IPS-15b (cell line): ENCODE results near the gene METTL25B.
"Not testable (repeated sequence)": the region's sequence is repeated elsewhere in the genome, so short reads cannot be mapped to it uniquely, and the experiment has no call there.

Experiments
- H3K27me3 ChIP-seq: one replicate; pipeline ENCODE4 v1.6.1; 2013; ENCODE audit warnings: low read length; ENCODE audit not compliant: control insufficient read depth, insufficient read depth
- H3K36me3 ChIP-seq: one replicate; pipeline ENCODE4 v1.6.1; 2013; ENCODE audit warnings: low read length; ENCODE audit not compliant: control insufficient read depth, insufficient read depth
- H3K4me1 ChIP-seq: one replicate; pipeline ENCODE4 v1.6.1; 2013; ENCODE audit warnings: mild to moderate bottlenecking, low read length; ENCODE audit not compliant: control insufficient read depth, insufficient read depth
- H3K4me3 ChIP-seq: one replicate; pipeline ENCODE4 v1.5.1; 2013; ENCODE audit warnings: low read depth, low read length
- H3K9ac ChIP-seq: one replicate; pipeline ENCODE4 v1.6.1; 2013; ENCODE audit warnings: low read depth, mild to moderate bottlenecking, low read length
- H3K9me3 ChIP-seq: one replicate; pipeline ENCODE4 v1.6.1; 2013; ENCODE audit warnings: mild to moderate bottlenecking, low read length; ENCODE audit not compliant: control insufficient read depth, insufficient read depth

METTL25B gene

GRCh38 chr1:156754219-156754618 is 25.9 kb downstream of the METTL25B start:
- Histone ChIP-seq H3K36me3 (peaks cover 3% of the 10 kb centered on the region), H3K4me3 (no peak overlapping the region), H3K9ac (no peak overlapping the region)

GRCh38 chr1:156755527-156755950 is 27.3 kb downstream of the METTL25B start:
- Histone ChIP-seq H3K9me3 (no peaks in the 10 kb centered on the region), H3K9ac (no peak overlapping the region), H3K27me3 (no peaks in the 10 kb centered on the region), H3K4me3 (no peak overlapping the region), H3K4me1 (peaks cover 6% of the 10 kb centered on the region), H3K36me3 (peaks cover 3% of the 10 kb centered on the region)

More at GRCh38 chr1:156754219-156754618, 25.9 kb downstream of the METTL25B start:
- peaks cover 4% of the 10 kb centered on the region for H3K27me3 ChIP-seq
- no peaks in the 10 kb centered on the region for H3K9me3 ChIP-seq
- peaks cover 14% of the 10 kb centered on the region for H3K4me1 ChIP-seq

- no peaks in the 10 kb centered on the region for H3K27me3 ChIP-seq
- peaks cover 3% of the 10 kb centered on the region for H3K36me3 ChIP-seq
- H3K9ac ChIP-seq = no peak overlapping the region
- H3K9me3 ChIP-seq = no peaks in the 10 kb centered on the region
- peaks cover 6% of the 10 kb centered on the region for H3K4me1 ChIP-seq
- H3K4me3 ChIP-seq = no peak overlapping the region
Observed at GRCh38 chr1:156756355-156756754, 28.1 kb downstream of the METTL25B start.

GRCh38 chr1:156757572-156758253 is 29.4 kb downstream of the METTL25B start:
- H3K27me3 ChIP-seq, H3K36me3 ChIP-seq, H3K4me3 ChIP-seq, H3K9ac ChIP-seq, H3K4me1 ChIP-seq, H3K9me3 ChIP-seq: not testable (repeated sequence)

GRCh38 chr1:156760092-156760795 is 32.0 kb downstream of the METTL25B start:
- Histone ChIP-seq H3K4me3 (no peak overlapping the region), H3K9ac (no peak overlapping the region), H3K9me3 (no peaks in the 10 kb centered on the region), H3K4me1 (no peaks in the 10 kb centered on the region), H3K27me3 (no peaks in the 10 kb centered on the region), H3K36me3 (no peaks in the 10 kb centered on the region)

- Histone ChIP-seq H3K36me3 (no peaks in the 10 kb centered on the region), H3K9ac (no peak overlapping the region), H3K27me3 (no peaks in the 10 kb centered on the region), H3K4me3 (no peak overlapping the region), H3K9me3 (no peaks in the 10 kb centered on the region), H3K4me1 (no peaks in the 10 kb centered on the region)
Observed at GRCh38 chr1:156760796-156761104, 32.5 kb downstream of the METTL25B start.

GRCh38 chr1:156765136-156765535 is 36.9 kb downstream of the METTL25B start:
- H3K9ac ChIP-seq, H3K4me3 ChIP-seq, H3K27me3 ChIP-seq, H3K4me1 ChIP-seq, H3K9me3 ChIP-seq, H3K36me3 ChIP-seq: not testable (repeated sequence)

- H3K4me1 ChIP-seq = peaks cover 7% of the 10 kb centered on the region
- no peaks in the 10 kb centered on the region for H3K27me3 ChIP-seq
- no peak overlapping the region for H3K4me3 ChIP-seq
- H3K9ac ChIP-seq = no peak overlapping the region
- H3K9me3 ChIP-seq = no peaks in the 10 kb centered on the region
- no peaks in the 10 kb centered on the region for H3K36me3 ChIP-seq
Observed at GRCh38 chr1:156765666-156766065, 37.4 kb downstream of the METTL25B start.

- H3K27me3 ChIP-seq = no peaks in the 10 kb centered on the region
- peaks cover 7% of the 10 kb centered on the region for H3K4me1 ChIP-seq
- no peaks in the 10 kb centered on the region for H3K9me3 ChIP-seq
- no peaks in the 10 kb centered on the region for H3K36me3 ChIP-seq
- peak overlapping the region; percentile 97 for H3K4me3 ChIP-seq
- H3K9ac ChIP-seq = peak overlapping the region; percentile 95
Observed at GRCh38 chr1:156766298-156767100, 38.2 kb downstream of the METTL25B start.

- peak within 1 kb of the TSS; percentile 97 for H3K4me3 ChIP-seq
- H3K4me1 ChIP-seq = peaks cover 7% of the 10 kb centered on the region
- H3K9ac ChIP-seq = peak within 1 kb of the TSS; percentile 95
- H3K27me3 ChIP-seq = no peaks in the 10 kb centered on the region
- no peaks in the 10 kb centered on the region for H3K9me3 ChIP-seq
- no peaks in the 10 kb centered on the region for H3K36me3 ChIP-seq
Observed at GRCh38 chr1:156767101-156767878, 39.0 kb downstream of the METTL25B start, which contains the start of gene PRCC. PRCC (plus strand) TSS chr1:156767535; CDS start chr1:156767772, 237 bp downstream.

GRCh38 chr1:156767879-156768604 is 39.8 kb downstream of the METTL25B start:
- Histone ChIP-seq H3K27me3 (no peaks in the 10 kb centered on the region), H3K4me1 (peaks cover 7% of the 10 kb centered on the region), H3K36me3 (no peaks in the 10 kb centered on the region), H3K9ac (peak overlapping the region; percentile 95), H3K9me3 (no peaks in the 10 kb centered on the region), H3K4me3 (peak overlapping the region; percentile 97)
